Erythroblast (primary cell): Measurements from ENCODE around the gene RHOT2.

ENCODE experiments used
- DNase-seq, 2 experiments: peaks; one replicate each; lab custom pipeline; 2025; lab: John Stamatoyannopoulos, UW
- GATA1 ChIP-seq: IDR thresholded peaks from 2 replicates; pipeline ENCODE4 v1.6.1; 2011; ENCODE audit warnings: low read depth, mild to moderate bottlenecking, control low read depth, low read length, moderate library complexity
- POLR2A ChIP-seq: IDR thresholded peaks from 2 replicates; pipeline ENCODE4 v1.6.1; 2011; ENCODE audit warnings: mild to moderate bottlenecking, low read length

The RHOT2 gene

GRCh38 chr16:722835-723633 is 55.1 kb downstream of the RHOT2 start:
- no peak for TF ChIP-seq GATA1
- TF ChIP-seq POLR2A: no peak
- no peak for DNase-seq

DNA sequence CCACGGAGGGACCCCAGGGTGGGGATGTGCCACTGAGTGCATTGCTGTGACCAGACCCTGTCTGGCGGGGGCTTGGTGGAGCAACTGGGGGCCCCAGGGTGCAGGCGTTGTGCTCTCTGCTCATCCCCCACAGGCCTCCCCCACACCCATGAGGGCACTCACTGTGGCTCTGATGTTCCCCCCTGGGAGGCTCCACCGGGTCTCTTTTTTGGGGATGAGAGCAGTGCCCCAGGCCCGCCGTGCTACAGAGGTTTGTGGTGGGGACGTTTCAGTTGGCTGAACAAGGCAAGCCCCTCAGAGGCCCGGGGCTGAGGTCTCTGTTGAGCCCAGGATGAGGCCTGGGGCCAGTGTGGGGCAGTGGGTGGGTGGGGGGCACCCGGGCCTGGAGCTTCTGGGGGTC is 55.8 kb downstream of the RHOT2 start:
- no peak for DNase-seq
- TF ChIP-seq POLR2A: no peak
- no peak for TF ChIP-seq GATA1
